ENCODE data around the gene HPCAL1. TPM values are rescaled to one million over a fixed set of nuclear protein-coding genes. Genes with fewer than 3 reads are reported as not detected.

Gene HPCAL1
- total RNA-seq, 1 donor from 2014 or later: 9.0 TPM

- Histone ChIP-seq H3K36me3 (ENCODE audit: control insufficient read depth, insufficient read depth, low read length) (no peaks in the 10 kb centered on the region), H3K27me3 (ENCODE audit: control insufficient read depth, insufficient read depth, low read length) (no peaks in the 10 kb centered on the region), H3K4me3 (ENCODE audit: low read depth, low read length) (no peak overlapping the region)
- TF ChIP-seq CTCF (IDR thresholded peaks at IDR 0.05; ENCODE audit: insufficient read depth, low read length, severe bottlenecking): no peak
- no peak for FAIRE-seq
- DNase-seq (ENCODE audit: low read depth): no peak
Observed at GRCh38 chr2:10273215-10274175, 29.2 kb upstream of the HPCAL1 start.

DNA sequence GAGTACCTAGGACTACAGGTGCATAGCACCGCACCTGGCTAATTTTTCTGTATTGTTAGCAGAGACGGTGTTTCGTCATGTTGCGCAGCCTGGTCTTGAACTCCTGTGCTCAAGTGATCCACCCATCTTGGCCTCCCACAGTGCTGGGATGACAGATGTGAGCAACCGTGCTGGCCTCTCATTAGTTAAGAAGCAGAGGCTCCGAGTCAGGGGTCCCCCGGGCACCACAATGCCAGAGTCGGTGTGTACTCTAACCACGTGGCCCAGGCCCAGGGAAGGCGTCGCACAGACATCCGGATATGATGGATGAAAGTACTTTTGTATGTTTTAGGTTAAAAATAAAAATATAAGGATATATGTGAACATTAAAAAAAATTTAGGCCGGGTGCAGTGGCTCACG lies 28.3 kb upstream of the HPCAL1 start:
- FAIRE-seq: no peak
- DNase-seq (ENCODE audit: low read depth): no peak
- no peak for TF ChIP-seq CTCF (IDR thresholded peaks at IDR 0.05; ENCODE audit: insufficient read depth, low read length, severe bottlenecking)
- H3K4me3 ChIP-seq (ENCODE audit: low read depth, low read length): no peak overlapping the region
- H3K27me3 ChIP-seq (ENCODE audit: control insufficient read depth, insufficient read depth, low read length): no peaks in the 10 kb centered on the region
- H3K36me3 ChIP-seq (ENCODE audit: control insufficient read depth, insufficient read depth, low read length): no peaks in the 10 kb centered on the region

GRCh38 chr2:10274983-10275802 lies 27.5 kb upstream of the HPCAL1 start:
- DNase-seq (ENCODE audit: low read depth) (no peak), FAIRE-seq (no peak)

DNA sequence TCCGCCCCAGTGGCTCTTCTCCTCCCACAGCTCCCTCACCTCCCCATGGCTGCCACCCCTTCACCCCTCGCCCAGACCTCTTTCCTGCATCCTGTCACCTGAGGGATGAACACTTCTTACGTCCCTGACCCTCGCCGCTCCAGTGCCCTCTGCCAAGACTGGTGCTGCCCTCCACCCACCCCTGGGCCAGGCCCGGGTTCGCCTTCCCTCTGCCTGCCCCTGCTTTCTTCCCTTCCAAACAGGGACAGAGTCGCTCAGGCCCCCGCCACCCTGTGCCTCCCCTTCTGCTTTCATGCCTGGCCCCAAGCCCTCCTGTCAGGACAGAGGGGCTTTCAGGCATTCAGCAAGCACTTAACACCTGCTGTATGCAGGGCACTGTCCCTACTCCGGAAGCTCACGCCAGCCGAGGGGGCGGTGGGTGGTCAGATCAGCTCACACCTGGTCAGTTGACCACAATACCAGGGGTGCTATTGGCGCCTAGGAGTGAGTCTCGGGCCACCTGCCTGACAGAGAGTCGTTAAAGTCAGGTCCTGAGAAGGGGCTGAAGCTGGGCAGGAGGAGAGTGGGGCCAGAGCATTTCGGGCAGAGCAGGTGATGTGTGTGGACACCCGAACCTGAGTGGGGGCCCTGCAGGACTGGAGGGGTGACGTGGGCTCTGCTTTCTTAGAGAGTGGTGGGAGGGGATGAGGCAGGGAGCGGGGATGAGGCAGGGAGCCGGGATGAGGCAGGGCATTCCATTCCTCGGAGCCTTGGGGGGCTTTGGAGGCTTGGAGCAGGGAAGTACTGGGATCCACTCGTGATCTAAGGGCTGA lies 26.0 kb upstream of the HPCAL1 start:
- no peak for TF ChIP-seq CTCF (IDR thresholded peaks at IDR 0.05; ENCODE audit: insufficient read depth, low read length, severe bottlenecking)
- Histone ChIP-seq H3K36me3 (ENCODE audit: control insufficient read depth, insufficient read depth, low read length) (no peaks in the 10 kb centered on the region), H3K27me3 (ENCODE audit: control insufficient read depth, insufficient read depth, low read length) (no peaks in the 10 kb centered on the region), H3K4me3 (ENCODE audit: low read depth, low read length) (no peak overlapping the region)
- FAIRE-seq (no peak), DNase-seq (ENCODE audit: low read depth) (no peak)

More at GRCh38 chr2:10274983-10275802, 27.5 kb upstream of the HPCAL1 start:
- no peak overlapping the region for H3K4me3 ChIP-seq (ENCODE audit: low read depth, low read length)
- no peak for TF ChIP-seq CTCF (IDR thresholded peaks at IDR 0.05; ENCODE audit: insufficient read depth, low read length, severe bottlenecking)
- no peaks in the 10 kb centered on the region for H3K27me3 ChIP-seq (ENCODE audit: control insufficient read depth, insufficient read depth, low read length)
- no peaks in the 10 kb centered on the region for H3K36me3 ChIP-seq (ENCODE audit: control insufficient read depth, insufficient read depth, low read length)

DNA sequence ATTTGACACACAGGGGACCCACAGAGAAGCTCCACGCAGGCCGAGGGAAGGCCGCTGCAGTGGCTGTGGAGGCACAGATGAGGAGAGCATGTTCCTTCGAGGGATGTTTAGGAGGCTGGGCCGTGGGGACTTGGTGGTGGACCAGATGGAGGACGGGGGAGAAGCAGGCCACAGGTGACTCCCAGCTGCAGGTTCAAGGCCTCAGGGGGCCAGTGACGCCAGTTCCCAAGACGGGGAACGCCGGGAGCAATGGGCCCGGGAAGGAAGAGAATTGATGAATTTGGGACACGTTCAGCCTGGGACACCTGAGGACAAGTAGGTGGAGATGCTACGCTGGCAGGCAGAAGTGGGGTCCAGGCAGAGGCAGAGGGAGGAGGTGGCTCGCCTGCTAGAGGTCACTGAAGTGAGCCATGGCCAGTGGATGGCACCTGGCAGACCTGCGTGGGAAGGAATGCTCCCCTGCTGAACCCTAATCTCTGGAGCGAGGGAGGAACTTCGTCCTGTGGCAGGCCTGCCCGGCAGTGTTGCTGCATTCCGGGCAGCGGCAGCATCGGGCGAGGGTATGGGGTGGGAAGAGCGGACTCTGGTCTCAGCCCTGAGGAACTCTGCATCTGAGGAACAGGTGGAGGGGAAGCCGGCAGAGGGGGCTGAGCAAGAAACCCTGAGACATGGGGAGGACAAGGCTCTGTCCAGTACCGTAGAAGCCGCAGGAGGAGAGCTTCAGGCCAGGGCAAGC lies 25.2 kb upstream of the HPCAL1 start:
- DNase-seq (ENCODE audit: low read depth) (no peak), FAIRE-seq (no peak)
- H3K4me3 ChIP-seq (ENCODE audit: low read depth, low read length): no peak overlapping the region

More for the DNA sequence above, 25.2 kb upstream of the HPCAL1 start:
- H3K36me3 ChIP-seq (ENCODE audit: control insufficient read depth, insufficient read depth, low read length): no peaks in the 10 kb centered on the region
- no peak for TF ChIP-seq CTCF (IDR thresholded peaks at IDR 0.05; ENCODE audit: insufficient read depth, low read length, severe bottlenecking)
- H3K27me3 ChIP-seq (ENCODE audit: control insufficient read depth, insufficient read depth, low read length): no peaks in the 10 kb centered on the region

Measured in bronchial epithelial cell (primary cell).